ENCODE data around the gene DNAJB11.
"Not testable (repeated sequence)": the region's sequence is repeated elsewhere in the genome, so short reads cannot be mapped to it uniquely, and the experiment has no call there.

DNAJB11 gene

DNA sequence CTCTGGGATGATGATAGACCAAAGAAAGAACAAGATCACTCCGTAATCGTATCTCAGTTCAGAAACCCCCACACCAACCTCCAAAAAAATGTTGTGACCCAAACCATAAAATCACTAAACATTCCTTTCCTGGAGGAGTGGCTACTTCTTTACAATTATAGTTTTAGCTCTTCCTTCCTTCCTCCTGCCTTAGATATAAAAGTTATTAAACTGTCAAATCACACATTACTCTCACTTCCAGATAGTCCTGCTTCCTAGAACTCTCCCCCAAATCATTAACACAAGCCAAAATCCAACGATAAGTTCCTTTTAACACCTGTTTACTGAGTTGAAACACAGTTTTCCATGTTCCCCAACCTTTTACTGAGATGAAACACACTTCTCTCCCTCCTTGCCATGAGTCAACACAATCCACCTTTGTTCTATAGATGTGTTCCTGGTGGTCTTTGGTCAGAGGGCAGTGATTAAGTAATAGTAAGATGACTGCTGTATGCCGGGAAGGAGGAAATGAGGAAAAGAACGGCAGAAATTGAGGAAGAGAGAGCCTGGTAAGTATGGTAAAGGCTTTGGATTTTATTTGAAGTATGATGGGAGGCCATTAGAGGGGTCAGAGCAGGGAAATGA is 18.0 kb upstream of the DNAJB11 start:
- no peak for DNase-seq

- DNase-seq, result no peak
These were observed 5.9 kb upstream of the DNAJB11 start for GRCh38 chr3:186564586-186564985.

DNA sequence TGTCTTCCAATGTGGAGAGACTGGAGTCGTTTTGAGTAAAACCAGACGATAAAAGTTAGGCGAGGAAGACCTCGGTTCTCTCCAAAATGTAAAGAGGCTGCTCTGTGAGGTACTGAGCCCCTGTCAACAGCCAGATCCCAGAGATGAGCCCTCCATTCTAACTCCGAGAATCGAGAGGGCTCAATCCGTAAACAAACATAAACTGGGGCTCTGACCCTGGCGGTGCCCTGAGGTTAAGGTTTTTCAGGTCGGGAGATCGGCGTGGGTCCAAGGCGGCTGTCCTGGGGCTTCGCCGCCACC is 3.8 kb upstream of the DNAJB11 start:
- DNase-seq, result no peak

DNA sequence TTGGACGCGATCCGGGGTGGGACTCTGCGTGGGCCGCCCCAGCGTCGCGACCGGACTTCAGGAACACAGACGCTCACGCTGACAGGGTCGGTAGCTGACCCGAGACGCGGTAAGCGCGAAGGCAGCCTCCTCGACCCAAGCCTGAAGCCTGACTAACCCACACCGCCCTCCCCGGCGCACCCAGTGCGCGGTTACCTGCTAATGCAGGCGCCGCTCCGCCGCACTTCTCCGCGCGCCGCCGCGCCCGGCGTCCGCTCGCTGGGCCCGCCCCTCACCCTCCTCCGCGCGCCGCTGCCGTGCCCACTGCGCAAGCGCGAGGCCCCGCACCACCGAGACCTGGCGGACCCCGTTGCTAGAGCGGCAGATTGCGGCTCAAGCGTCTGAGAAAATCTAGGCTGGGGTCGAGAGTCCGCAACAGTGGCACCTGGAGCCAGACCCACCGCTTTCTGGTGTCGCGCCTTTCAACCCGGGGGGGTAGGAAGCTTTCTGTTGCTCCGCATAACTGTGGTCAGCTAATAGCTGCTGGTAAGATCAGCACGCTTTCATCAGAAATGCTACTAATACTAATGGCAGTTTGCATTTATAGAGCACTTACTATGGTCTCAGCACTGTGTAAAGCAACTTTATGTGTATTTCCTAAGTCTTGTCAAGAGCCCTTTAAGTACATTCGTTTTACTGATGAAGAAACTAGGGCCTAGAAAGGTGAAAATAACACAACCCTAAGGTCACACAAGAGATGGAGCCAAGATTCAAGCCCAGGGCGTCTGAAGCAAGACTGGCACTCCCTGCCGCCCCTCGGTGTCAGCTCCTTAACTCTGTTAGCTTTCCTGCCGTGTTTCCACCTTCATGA is 3.2 kb upstream of the DNAJB11 start, which contains the start of gene TBCCD1:
TBCCD1 (minus strand) TSS at position 268 of the 850 bp plus-strand sequence. CDS start 3,010 bp downstream, outside the sequence.
- DNase-seq, result peak; percentile 99

DNA sequence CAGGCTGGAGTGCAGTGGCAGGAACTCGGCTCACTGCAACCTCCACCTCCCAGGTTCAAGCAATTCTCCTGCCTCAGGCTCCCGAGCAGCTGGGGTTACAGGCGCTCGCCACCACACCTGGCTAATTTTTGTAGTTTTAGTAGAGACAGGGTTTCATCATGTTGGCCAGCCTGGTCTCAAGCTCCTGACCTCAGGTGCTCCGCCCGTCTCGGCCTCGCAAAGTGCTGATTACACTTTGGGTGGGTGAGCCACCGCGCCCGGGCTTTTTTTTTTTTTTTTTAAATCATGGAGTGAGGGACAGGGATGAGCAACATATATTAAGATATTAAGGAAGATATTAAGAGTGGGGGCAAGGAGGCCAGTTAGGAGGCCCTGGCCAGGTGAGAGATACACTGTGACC is 1.2 kb upstream of the DNAJB11 start:
- not testable (repeated sequence) for DNase-seq

DNA sequence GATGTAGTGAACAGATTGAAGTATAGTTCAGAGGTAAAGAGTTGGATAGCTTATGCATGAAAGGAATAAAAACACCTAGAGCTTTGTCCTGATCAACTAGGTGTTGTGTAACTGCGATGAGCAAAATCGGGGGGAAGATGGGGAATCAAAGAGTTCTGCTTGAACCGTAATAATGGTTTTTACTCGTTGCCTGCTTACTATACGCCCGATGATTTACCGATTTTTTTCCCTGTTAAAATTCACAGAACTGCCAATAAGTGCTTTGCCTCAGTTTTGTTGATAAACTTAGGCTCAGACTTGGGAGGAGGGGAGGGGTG is 783 bp upstream of the DNAJB11 start:
- no peak for DNase-seq

GRCh38 chr3:186570941-186571643 is 572 bp downstream of the DNAJB11 start:
- DNase-seq, result no peak

- DNase-seq, result no peak
These were observed 1.1 kb downstream of the DNAJB11 start for GRCh38 chr3:186571644-186572013.

- no peak for DNase-seq
These were observed 7.0 kb downstream of the DNAJB11 start for GRCh38 chr3:186577521-186577920.

DNA sequence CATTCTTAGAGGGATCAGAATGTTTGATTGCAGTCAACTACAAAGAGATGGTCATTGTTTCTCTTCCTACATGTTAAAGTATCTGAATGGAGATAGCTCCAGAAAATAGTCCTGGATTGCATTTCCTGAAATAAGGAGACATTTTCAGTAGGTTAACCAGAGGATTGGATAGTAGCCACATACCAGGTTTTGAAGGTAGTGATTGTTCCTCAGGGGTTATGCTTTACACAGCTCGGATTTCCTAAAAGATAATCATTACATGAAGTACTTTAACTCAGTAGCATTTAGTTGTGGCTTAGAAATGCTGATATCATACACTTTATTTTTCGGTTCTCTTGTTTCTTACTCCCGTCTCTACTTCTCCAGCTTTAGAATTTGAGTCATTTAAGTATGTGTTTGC is 10.3 kb downstream of the DNAJB11 start:
- DNase-seq, result no peak

- no peak for DNase-seq
These were observed 12.0 kb downstream of the DNAJB11 start for GRCh38 chr3:186582541-186582940.

DNA sequence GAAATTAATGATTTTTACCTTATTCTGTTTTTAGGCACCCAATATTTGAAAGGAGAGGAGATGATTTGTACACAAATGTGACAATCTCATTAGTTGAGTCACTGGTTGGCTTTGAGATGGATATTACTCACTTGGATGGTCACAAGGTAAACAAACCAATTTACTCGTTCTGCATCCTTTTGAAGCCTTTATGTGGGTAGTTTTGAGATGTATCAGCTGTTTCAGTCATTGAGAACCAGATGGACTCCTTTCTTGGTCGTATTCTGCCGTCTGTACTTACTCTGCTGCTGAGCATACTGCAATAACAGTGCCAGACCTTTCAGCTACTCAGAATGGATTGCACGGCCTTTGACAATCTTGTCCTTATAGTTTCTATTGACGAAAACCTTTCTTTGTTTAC is 13.3 kb downstream of the DNAJB11 start:
- DNase-seq, result no peak

- not testable (repeated sequence) for DNase-seq
These were observed 15.7 kb downstream of the DNAJB11 start for GRCh38 chr3:186586245-186586644.

- no peak for DNase-seq
These were observed 16.7 kb downstream of the DNAJB11 start for GRCh38 chr3:186587183-186587582.

- DNase-seq, result no peak
These were observed 18.1 kb downstream of the DNAJB11 start for GRCh38 chr3:186588632-186589031.

DNA sequence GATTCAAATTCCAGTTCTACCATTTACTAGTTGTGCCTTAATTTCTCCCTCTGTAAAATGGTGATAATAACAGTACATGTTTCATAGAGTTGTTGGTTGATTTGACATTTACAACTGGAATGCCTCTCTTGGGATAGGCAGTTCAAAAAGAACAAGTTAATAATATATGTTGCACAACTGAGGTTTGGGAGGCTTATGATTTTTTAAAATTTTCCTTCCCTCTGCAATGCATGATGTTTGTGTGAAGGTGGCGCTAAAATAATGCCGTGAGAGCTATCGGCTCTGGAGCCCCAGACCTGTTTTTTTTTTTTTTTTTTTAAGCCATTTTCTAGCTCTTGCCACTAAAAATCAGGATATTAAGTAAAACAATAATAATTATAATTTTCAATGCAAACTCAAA is 18.6 kb downstream of the DNAJB11 start:
- no peak for DNase-seq

DNA sequence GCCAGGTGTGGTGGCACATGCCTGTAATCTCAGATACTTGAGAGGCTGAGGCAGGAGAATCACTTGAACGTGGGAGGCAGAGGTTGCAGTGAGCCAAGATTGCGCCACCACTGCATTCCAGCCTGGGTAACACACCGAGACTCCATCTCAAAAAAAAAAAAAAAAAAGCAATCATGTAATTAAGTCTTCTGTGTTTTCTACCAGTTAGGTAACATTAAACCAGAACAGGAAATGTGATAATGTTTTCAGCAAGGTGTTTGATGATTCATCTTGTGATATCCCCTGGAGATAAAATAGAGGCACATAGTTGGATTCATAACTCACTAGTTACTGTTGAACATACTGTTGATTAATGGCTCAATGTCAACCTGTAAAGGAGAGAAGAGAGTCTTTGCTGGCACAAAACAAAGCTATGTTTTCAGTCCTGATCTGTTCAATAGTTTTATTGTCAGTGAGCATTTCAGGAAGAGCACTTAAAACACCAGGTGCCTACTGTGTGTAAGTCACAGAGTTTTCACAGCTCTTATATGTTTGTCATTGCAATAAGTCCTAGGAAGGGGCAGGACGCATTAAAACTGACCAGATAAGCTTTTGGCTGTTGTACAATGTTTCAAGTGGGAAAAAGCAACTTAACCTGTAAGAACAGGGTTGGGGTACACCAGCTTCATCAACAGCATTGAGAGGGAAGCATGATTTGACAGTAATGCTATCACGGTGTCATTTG is 19.5 kb downstream of the DNAJB11 start:
- no peak for DNase-seq

GRCh38 chr3:186590580-186591295 is 20.2 kb downstream of the DNAJB11 start:
- no peak for DNase-seq

DNA sequence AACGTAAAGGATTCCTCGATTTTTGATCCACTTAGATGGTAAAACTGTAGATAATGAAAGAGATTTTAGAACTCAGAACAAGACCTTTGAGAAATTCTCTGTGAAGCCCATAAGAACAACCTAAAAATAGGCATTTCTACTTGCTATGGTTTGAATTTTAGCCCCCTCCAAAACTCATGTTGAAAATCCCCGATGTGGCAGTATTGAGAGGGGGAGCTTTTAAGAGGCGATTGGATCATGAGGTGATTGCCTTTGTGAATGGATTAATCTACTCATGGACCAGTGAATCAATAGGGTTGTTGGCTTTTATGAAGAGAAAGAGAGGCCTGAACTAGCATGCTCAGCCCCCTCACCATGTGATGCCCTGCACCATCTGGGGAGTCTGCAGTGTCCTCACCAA is 22.2 kb downstream of the DNAJB11 start:
- no peak for DNase-seq

DNA sequence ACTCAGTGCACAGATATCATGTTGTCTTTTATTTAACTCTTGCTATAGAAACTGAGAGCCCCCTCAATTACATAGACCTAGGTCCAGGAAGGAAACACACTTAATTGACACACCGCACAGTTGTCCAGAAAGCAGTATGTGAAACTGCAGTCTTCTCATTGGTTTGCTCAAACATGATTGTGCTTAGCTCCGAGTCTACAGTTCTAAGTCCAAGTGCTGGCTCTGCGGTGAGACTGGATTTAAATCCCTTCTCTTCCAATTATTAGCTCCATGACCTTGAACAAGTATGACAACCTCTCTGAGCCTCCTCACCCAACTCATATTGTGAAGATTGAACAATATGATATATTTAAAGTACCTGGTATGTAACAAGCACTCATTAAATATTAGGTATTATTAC is 23.3 kb downstream of the DNAJB11 start:
- DNase-seq, result no peak

DNA sequence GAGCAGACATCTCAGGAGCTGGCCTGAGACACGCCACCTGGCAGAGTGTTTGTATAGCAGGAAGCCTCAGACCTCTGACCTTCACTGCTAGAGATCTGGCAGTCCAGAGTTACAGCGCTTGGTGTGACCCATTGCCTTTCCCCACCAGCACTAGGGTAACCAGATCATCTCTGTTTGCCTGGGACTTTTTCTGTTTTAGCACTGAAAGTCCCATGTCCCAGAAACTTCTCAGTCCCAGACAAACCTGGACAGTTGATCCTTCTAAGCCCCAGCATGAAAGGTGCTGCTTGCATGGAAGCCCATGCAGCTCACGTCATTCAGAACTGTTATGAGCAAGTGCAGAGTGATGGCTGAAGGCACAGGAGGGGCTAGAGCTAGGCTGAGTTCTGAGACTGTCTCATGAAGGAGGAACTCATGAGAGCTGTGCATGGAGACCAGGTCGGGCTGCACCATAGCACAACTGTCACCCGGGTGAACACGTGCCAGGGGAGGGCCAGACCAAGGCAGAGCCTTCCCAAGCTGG is 24.1 kb downstream of the DNAJB11 start:
- no peak for DNase-seq

DNA sequence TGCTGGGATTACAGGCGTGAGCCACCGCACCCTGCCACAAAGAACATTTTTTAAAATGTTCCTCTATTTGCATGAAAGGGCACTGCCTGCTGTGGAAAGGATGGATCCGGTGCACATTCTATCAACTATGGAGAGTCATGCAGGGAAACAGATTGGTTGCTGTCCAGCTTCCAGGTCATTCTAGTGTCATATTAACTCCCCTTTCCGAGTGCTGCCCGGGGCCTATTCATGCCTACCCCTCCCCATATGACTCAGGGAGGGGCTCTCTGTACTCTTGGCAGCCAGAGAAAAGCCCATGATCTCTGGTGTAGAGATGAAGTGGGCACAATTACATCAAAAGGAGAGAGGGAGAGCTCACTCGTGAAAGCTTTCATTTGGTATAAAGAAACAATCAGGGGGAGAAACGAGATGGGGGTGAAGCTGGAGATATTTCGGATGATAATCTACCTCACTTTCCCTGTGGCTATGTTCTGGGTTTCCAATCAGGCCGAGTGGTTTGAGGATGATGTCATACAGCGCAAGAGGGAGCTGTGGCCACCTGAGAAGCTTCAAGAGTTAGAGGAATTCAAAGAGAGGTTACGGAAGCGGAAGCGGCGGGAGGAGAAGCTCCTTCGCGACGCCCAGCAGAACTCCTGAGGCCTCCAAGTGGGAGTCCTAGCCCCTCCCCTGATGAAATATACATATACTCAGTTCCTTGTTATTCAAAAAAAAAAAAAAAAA is 26.2 kb downstream of the DNAJB11 start:
- DNase-seq, result no peak

All from right forelimb (tissue), 1 donor.